Middle frontal gyrus (tissue), 1 donor: Measurements from ENCODE around the gene SGSM2.
"Not testable (repeated sequence)": the region's sequence is repeated elsewhere in the genome, so short reads cannot be mapped to it uniquely, and the experiment has no call there.

Source experiments
- DNase-seq: peaks from one replicate; pipeline ENCODE4 v3.0.0-alpha.2; 2015; ENCODE audit warnings: low spot score; ENCODE audit errors: extremely low spot score

The SGSM2 gene, protein sequence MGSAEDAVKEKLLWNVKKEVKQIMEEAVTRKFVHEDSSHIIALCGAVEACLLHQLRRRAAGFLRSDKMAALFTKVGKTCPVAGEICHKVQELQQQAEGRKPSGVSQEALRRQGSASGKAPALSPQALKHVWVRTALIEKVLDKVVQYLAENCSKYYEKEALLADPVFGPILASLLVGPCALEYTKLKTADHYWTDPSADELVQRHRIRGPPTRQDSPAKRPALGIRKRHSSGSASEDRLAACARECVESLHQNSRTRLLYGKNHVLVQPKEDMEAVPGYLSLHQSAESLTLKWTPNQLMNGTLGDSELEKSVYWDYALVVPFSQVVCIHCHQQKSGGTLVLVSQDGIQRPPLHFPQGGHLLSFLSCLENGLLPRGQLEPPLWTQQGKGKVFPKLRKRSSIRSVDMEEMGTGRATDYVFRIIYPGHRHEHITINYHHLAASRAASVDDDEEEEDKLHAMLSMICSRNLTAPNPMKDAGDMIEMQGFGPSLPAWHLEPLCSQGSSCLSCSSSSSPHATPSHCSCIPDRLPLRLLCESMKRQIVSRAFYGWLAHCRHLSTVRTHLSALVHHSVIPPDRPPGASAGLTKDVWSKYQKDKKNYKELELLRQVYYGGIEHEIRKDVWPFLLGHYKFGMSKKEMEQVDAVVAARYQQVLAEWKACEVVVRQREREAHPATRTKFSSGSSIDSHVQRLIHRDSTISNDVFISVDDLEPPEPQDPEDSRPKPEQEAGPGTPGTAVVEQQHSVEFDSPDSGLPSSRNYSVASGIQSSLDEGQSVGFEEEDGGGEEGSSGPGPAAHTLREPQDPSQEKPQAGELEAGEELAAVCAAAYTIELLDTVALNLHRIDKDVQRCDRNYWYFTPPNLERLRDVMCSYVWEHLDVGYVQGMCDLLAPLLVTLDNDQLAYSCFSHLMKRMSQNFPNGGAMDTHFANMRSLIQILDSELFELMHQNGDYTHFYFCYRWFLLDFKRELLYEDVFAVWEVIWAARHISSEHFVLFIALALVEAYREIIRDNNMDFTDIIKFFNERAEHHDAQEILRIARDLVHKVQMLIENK

GRCh38 chr17:2336852-2337543 is at the start of gene SGSM2:
Gene SGSM2 (plus strand): TSS chr17:2337501. CDS start chr17:2337689, 188 bp downstream.
- DNase-seq: peak; percentile 50

GRCh38 chr17:2289878-2290478 is 47.3 kb upstream of the SGSM2 start:
- DNase-seq: no peak

DNA sequence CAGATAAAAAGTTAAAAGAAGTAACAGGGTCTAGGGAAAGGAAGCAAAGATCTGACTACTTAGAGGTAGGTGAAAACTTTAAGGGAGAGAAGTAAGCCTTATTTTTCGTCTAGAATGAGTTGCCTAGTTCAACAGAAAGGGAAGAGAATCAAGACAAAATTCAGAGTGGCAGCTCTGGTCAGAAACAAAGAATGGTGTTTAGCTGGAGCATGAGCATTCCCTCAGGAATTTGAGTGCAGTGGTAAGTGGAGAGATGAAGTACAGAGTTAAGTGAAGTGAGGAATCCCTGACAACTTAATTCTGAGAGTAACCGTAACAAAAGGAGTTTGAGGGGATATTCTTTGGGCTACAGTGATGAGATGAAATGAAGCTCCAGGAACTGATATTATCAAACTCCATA is 45.2 kb upstream of the SGSM2 start:
- no peak for DNase-seq

GRCh38 chr17:2295575-2295974 is 41.7 kb upstream of the SGSM2 start:
- no peak for DNase-seq

GRCh38 chr17:2297023-2297422 is 40.3 kb upstream of the SGSM2 start:
- DNase-seq: no peak

- no peak for DNase-seq
Observed at GRCh38 chr17:2299136-2299535, 38.2 kb upstream of the SGSM2 start.

DNA sequence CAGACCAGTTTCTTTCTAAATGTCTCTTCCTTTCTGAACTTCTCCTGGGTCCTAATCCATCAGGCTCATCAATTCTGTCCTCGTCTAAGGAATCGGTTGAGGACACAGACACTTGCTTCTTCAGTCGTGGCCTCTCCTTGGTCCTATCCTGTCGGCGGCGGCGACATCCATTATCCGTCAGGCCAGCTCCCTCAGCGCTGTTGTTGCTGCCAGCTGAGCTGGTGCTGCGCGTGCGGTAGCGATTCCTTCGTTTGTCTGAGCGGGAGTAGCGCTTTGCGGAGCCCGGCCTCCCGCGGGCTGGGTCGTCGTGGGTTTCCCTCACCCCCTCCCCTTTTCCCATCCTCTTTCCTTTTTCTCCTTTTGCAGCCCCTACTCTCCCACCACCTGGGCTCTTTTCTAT is 37.5 kb upstream of the SGSM2 start:
- DNase-seq: no peak

DNA sequence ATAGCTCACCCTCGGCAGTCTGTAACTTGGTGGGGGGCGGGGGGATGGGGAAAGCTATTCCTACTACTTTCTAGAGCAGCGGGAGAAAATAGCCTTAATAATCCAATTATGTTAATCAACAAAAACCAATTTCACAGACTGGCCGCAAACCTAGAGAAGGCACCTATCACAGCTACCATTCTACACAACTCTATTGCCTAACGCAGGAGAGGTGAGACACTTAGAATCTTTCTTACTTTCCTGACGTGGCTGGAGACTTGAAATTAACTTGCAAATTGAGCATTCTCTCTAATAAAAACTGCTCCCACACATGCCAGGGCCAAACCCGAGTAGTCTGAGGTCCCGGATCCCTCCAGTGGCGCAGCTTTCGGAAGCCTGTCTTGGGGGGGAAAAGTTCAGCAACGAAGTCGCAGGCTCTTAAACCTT is 34.5 kb upstream of the SGSM2 start:
- DNase-seq: no peak

- DNase-seq: peak; percentile 75
Observed at GRCh38 chr17:2303204-2304188, 33.8 kb upstream of the SGSM2 start, which contains the start of the genes SMG6 and SRR. Gene SMG6 (minus strand): TSS chr17:2303785. CDS start chr17:2303720, 65 bp downstream. Gene SRR (plus strand): TSS chr17:2303950. CDS start chr17:2315561, 11,611 bp downstream.

DNA sequence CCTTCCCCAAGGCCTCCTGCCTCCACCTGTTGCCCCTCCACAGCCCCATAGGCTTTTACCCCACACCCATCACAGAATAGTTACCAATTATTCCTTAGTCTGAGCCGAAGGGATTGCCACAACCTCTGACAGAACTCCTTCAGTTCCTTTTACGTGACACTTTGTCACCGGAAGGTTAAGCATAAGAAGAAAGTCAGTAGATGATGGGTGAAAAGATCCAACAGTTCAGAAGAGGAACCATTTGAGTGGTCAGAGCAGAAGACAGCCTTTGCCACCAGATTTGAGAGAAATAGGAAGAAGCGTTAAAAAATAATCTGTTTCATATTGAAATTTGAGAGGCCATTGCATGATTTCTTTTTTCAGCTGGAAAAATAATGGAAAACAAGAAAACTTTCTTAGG is 32.4 kb upstream of the SGSM2 start:
- no peak for DNase-seq

DNA sequence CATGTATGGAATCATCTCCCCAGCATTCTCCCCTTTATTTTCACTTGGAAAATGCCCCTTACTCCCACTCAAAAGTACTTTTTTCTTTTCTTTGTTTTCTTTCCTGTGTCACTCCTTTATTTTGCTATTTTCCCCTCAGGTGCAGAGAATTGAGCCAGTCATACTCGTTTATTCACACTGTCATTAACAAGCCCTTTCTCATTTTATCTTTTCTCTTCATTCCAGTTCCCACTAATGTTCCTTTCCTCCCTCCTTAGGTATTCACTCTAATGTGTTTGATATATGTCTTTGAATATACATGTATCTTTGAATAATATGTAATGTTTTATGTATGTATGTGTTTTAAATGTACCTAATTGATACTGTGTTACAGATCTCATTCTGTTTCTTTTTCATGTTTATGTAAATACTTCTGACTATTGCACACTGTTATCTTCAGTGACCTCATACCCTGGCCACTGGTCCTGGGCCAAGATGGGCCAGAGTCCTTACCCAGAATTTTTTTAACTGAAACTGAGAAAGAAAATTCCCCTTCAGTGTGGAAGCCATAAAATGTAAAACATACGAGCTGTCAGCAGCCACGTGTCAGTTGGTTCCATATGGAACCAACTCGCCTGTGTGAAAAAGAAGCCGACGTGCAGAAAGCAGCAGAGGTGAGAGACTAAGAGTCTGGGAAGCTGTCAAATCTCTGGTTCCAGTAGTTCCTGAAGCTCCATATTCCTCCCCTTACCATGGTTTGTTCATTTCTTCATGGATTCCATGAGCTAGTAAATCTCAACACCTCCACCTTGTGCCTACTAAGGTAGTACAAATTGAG is 27.8 kb upstream of the SGSM2 start:
- peak; percentile 6 for DNase-seq

DNA sequence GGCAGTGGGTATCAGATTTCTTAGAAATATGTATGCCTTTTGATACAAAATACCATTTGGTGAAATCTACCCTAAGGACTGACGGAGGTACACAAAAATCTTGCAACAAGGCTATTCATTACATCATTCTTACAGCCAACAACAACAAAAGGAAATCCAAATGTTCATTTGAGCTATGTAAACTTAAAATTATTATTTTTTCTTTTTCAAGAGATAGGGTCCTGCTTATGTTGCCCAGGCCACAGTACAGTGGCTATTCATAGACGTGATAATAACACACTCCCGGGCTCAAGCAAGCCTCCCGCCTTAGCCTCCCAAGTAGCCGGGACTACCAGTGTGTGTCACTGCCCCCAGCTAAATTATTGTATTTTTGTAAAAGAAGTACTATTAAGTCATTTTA is 24.6 kb upstream of the SGSM2 start:
- DNase-seq: no peak

DNA sequence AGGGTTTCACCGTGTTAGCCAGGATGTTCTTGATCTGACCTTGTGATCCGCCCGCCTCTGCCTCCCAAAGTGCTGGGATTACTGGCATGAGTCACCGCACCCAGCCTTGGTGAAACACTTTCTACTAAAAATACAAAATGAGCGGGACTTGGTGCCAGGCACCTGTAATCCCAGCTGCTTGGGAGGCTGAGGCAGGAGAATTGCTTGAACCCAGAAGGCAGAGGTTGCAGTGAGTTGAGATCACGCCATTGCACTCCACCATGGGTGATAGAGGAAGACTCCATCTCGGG is 20.4 kb upstream of the SGSM2 start:
- not testable (repeated sequence) for DNase-seq

DNA sequence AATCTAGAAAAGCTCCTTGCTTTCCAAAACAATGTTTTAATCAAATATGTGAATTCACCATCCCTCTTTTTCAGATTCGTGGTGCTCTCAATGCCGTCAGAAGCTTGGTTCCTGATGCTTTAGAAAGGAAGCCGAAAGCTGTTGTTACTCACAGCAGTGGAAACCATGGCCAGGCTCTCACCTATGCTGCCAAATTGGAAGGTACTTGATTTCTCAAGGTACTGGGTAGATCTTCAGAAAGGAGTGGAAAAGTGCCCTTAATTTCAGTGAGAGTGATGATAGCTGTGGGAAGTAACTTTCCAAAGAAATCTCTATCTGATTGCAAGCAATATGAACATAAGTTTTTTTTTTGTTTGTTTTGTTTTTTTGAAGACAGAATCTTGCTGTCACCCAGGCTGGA is 19.5 kb upstream of the SGSM2 start:
- DNase-seq: no peak

DNA sequence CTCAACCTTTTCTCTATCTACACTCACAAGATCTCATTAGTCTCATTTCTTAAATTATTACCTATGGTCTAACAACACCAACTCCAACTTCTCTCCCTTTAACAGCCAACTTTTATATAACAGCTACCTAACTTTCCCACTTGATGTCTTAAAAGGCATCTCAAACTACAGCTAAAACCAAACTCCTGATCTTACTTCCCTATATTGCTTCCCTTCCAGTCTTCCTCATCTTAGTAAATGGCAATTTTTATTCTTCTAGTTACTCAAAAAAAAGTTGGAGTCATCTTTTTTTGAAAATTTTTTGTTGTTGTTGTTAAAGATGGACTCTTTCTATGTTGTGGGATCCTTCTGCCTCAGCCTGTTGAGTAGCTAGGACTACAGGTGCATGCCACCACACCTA is 18.2 kb upstream of the SGSM2 start:
- no peak for DNase-seq

- no peak for DNase-seq
Observed at GRCh38 chr17:2321399-2321798, 15.9 kb upstream of the SGSM2 start.

GRCh38 chr17:2323629-2324314 is 13.5 kb upstream of the SGSM2 start:
- no peak for DNase-seq

GRCh38 chr17:2331303-2331702 is 6.0 kb upstream of the SGSM2 start:
- no peak for DNase-seq
